ENCODE results near the gene NRARP.
A peak's percentile ranks its signal among the peaks of the same experiment; 100 is the strongest.
"Not testable (repeated sequence)": the region's sequence is repeated elsewhere in the genome, so short reads cannot be mapped to it uniquely, and the experiment has no call there.

Gene NRARP, protein sequence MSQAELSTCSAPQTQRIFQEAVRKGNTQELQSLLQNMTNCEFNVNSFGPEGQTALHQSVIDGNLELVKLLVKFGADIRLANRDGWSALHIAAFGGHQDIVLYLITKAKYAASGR

DNA sequence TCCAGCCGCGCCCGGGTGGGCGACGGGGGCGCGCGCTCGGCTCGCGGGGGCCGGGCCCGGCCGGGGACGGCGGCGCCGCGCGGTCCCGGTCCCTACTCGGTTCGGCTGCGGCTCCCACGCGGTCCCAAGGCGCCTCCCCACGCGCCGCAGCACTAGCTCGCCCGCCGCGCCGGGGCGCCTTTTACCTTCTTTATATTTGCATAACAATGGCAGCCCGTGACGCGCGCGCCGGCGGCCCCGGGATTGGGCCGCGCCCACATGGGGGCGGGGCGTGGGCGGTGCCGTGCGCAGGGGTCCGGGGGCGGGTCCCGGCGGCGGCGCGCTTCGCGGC is at the start of gene NRARP:
TSS of gene NRARP (minus strand) at position 154 of the 331 bp plus-strand sequence. CDS start 343 bp downstream, outside the sequence.
- no peak for TF ChIP-seq ZNF274 (IDR thresholded peaks at IDR 0.05; ENCODE audit: low read depth, low read length)
- peak within 1 kb of the TSS; percentile 25 for H3K4me3 ChIP-seq (ENCODE audit: low read length)

DNA sequence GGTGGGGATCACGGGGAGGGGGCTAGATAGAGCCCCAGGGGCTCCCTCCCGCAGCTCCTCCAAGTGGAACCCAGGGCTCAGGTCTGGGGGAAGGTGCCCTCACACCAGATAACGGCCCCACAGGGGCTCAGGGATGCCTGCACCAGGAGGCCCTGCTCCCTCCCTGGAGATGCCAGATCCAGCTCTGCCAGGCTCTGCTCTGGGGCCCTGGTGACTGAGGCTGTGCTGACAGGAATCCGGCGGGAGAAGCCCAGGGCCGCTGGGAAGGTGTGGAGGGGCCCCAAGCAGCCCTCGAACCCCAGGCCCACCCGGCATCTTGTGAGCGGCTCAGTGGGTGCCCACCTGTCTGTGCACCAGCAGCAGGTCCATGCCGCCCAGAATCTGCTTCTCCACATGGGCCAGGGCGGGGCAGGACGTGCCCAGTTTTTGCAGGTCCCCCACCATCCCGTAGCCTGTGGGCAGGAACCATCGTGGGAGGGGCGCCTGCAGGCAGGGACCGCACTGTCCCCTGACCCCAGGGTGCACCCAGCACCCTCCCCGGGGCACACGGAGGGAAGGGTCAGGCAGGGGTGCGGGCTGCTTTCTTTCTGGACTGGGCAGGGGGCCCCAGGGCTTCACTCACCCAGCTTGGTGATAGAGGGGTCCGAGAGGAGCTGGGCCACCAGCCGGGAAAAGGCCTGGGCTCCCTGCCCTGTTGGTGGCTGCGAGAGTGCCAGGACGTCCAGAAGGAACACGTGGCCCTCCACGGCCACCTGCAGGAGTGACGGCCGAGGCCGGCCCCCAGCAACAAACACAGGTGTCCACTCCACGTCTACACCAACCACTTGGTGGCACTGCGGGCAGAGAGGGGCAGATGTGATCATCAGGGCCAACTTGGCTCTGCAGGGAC is 48.9 kb upstream of the NRARP start:
- no peak for TF ChIP-seq ZNF274 (IDR thresholded peaks at IDR 0.05; ENCODE audit: low read depth, low read length)
- no peak overlapping the region for H3K4me3 ChIP-seq (ENCODE audit: low read length)

DNA sequence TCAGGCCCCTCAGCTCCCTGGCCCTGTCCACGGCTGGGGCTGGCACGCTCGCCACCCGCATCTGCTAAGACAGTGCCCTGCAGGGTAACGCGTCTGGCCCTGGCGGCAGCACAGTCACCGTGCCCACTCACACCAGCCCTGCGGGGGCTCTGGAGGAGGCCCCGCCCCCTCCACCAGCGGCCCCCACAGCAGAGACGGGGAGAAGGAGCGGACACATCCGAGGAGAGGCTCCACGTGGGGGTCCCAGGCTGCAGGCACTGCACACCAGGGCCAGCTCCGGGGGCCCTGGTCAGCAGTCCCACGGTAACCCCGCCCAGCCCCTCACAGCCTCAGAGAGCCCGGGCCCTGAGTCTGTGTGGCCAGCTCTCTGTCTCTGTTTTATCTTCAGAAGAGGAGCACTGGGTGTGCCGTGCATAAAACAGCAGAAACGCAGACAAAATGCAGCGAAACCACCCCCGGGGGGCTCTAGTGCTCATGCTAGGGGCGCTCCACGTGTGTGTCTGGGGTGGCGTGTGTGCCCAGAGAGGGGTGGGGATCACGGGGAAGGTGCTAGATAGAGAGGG is 47.5 kb upstream of the NRARP start:
- no peak overlapping the region for H3K4me3 ChIP-seq (ENCODE audit: low read length)
- no peak for TF ChIP-seq ZNF274 (IDR thresholded peaks at IDR 0.05; ENCODE audit: low read depth, low read length)

DNA sequence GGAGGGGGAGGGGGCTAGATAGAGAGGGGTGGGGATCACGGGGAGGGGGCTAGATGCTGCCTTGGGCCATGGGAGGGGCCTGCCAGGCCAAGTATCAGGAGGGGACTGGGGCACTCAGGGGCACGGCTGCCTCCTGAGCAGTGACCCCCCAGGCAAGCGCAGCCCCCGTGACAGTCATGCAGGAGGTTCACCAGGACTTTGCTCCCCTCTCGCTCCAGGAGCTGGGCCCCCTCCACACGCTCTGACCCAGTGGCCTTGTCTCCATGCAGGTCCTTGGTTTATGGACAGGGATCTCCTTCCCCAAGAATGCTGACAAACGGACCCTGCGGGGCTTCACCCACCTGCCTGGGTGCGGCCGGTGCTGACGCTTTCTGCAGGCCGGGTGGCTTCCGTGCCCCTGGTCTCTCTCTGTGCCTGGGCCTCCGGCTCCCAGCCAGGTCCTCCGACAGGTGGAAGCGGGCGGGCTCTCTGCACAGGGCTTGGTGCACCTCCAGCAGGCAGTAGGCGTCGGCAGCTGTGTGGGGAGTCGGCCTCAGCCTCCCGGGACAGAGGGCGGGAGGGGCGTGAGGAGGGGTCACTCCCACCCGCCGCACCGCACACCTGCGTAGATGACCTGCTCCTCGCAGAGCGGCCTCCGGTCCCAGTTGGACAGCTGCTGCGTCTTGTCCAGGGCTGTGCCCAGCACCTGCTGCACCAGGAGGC is 46.8 kb upstream of the NRARP start:
- no peak overlapping the region for H3K4me3 ChIP-seq (ENCODE audit: low read length)
- no peak for TF ChIP-seq ZNF274 (IDR thresholded peaks at IDR 0.05; ENCODE audit: low read depth, low read length)

DNA sequence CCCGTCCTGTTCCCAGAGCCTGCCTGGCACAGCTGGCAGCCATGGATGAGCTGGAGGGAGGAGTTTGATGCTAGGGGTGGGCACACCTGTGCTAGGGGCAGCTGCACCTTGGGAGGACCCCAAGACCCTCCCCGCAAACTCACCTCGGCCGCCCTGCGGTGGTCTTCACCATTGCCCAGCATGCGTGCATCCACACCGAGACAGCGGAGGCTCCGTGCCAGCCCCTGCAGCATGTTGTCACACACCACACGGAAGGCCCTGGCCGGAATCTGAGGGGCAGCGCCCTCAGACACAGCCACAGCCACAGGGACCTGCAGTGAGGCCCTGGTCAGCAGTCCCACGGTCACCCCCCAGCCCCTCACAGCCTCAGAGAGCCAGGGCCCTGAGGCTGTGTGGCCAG is 45.9 kb upstream of the NRARP start:
- no peak for TF ChIP-seq ZNF274 (IDR thresholded peaks at IDR 0.05; ENCODE audit: low read depth, low read length)
- no peak overlapping the region for H3K4me3 ChIP-seq (ENCODE audit: low read length)

DNA sequence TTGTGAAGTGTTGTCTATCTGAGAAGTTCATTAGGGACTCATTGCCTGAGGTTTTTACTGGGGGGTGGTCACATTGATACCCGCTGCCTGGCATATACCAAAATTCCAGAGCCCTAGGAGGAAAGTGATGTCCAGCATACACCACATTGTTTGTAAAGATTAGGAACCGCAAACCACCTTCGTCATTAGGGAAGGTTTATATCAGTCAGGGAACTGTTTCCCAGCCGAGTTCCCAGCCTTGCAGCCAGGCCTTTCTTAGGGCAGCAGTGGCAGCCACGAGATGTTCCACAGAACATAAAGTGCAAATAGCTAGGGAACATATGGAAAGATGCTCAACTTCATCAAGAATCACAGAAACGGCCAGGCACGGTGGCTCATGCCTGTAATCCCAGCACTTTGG is 40.4 kb upstream of the NRARP start:
- TF ChIP-seq ZNF274 (IDR thresholded peaks at IDR 0.05; ENCODE audit: low read depth, low read length): no peak
- H3K4me3 ChIP-seq (ENCODE audit: low read length): no peak overlapping the region

DNA sequence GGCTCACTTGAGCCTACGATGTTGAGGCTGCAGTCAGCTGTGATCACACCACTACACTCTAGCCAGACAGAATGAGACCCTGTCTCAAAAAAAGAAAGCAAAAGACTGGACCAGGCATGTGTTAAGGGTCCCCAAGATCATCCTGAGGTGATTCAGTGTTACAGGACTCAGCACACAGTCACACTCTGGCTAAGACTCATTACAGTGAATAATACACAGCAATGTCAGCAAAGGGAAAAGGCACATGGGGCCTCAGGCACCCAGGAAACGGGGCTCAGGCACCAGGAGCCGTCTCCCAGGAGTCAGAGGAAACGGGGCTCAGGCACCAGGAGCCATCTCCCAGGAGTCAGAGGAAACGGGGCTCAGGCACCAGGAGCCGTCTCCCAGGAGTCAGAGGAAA is 39.2 kb upstream of the NRARP start:
- no peak overlapping the region for H3K4me3 ChIP-seq (ENCODE audit: low read length)
- no peak for TF ChIP-seq ZNF274 (IDR thresholded peaks at IDR 0.05; ENCODE audit: low read depth, low read length)

DNA sequence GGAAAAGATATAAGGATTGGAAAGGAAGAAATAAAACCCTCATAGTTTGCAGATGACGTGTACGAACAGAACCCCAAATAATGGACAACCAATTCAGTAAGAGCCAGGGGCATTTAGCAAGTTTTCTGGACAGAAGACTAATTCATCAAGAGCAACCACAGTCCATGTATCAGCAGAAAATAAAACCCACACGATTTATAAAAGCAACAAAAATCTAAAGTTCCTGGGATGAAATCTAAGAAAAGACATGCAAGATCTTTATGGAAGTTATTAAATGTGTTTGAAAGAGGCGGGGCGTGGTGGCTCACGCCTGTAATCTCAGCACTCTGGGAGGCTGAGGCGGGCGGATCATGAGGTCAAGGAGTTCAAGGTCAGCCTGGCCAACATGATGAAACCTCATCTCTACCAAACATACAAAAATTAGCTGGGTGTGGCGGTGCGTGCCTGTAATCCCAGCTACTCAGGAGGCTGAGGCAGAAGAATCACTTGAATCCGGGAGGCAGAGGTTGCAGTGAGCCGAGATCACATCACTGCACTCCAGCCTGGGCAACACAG is 37.9 kb upstream of the NRARP start:
- H3K4me3 ChIP-seq (ENCODE audit: low read length): not testable (repeated sequence)

DNA sequence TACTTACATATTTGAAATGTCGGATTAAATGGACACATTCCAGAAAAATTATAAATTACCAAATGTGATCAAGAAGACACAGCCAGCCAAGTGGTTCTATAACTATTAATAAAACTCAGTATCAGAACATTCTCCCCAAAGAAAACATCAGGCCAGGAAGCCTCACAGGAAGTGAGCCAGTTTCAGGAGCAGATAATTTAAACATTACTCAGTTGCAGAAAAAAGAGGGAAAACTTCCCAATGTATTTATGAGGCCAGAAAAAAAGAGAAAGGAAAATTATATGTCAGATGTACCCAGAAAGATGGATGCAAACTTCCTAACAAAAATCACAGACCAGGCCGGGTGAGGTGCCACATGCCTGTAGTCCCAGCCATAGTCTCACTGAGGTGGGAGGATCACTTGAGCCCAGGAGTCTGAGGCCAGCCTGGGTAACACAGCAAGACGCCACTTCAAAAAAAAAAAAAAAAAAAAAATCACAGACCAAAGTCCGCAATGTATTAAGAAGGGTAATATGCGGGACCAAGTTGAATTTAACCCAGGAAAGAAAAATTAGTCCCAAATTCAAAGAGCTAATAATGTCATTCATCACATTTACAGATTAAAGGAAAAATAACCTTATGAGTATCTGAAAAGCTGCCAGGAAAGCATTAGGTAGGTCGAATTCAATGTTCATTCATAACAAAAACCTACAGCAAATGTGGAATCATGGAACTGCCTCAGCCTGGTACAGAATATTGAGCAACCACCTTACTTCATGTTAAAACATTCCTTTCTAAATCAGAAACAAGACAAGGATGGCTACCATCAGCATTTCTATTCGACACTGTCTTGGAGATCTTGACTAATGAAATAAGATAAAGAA is 37.2 kb upstream of the NRARP start:
- no peak for TF ChIP-seq ZNF274 (IDR thresholded peaks at IDR 0.05; ENCODE audit: low read depth, low read length)
- no peak overlapping the region for H3K4me3 ChIP-seq (ENCODE audit: low read length)

DNA sequence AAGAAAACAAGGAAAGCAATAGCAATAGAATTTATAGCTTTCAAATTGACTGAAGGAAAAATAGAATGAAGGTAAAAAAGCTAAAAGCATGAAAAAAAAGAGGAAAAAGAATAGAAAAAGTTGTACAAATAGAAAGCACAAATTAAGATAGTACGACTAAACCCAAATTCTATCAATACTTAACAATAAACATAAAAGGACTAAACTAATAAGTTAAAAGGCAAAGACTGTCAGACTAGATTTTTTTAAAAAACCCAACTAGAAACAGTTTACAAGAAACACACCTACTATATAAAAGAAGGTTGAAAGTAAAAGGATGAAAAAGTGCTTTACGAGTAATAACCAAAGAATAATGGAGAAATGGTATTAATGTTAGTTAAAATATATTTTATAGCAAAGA is 34.7 kb upstream of the NRARP start:
- no peak overlapping the region for H3K4me3 ChIP-seq (ENCODE audit: low read length)
- no peak for TF ChIP-seq ZNF274 (IDR thresholded peaks at IDR 0.05; ENCODE audit: low read depth, low read length)

DNA sequence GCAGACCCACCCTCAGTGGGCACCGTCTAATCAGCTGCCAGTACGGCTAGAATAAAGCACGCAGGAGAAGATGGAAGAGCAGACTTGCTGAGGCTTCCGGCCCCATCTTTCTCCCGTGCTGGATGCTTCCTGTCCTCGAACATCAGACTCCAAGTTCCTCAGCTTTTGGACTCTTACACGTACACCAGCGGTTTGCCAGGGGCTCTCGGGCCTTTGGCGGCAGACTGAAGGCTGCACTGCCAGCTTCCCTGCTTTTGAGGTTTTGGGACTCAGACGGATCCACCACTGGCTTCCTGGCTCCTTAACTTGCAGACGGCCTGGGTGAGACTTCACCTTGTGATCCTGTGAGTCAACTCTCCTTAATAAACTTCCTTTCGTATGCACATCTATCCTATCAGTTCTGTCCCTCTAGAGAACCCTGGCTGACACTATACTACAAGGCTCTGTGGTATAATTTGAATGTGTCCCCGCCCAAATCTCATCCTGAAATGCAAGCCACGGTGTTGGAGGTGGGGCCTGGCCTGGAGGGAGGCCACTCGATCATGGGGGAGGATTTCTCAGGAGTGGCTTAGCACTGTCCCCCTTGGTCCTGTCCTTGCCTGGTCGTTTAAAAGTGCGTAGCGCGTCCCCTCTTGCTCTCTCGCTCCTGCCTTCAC is 31.1 kb upstream of the NRARP start:
- no peak overlapping the region for H3K4me3 ChIP-seq (ENCODE audit: low read length)
- TF ChIP-seq ZNF274 (IDR thresholded peaks at IDR 0.05; ENCODE audit: low read depth, low read length): no peak

DNA sequence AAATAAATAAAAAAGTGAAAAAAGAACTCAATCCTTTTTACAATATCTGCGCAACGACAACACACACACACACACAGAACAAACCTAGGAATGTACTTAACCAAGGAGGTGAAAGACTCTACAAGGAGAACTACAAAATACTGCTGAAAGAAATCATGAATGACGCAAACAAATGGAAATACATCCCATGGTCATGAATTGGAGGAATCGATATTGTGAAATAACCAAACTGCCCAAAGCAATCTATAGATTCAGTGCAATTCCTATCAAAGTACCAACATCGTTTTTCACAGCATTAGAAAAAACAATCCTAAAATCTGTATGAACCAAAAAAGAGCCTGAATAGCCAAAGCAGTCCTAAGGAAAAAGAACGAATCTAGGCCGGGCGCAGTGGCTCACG is 29.9 kb upstream of the NRARP start:
- no peak overlapping the region for H3K4me3 ChIP-seq (ENCODE audit: low read length)
- TF ChIP-seq ZNF274 (IDR thresholded peaks at IDR 0.05; ENCODE audit: low read depth, low read length): no peak

DNA sequence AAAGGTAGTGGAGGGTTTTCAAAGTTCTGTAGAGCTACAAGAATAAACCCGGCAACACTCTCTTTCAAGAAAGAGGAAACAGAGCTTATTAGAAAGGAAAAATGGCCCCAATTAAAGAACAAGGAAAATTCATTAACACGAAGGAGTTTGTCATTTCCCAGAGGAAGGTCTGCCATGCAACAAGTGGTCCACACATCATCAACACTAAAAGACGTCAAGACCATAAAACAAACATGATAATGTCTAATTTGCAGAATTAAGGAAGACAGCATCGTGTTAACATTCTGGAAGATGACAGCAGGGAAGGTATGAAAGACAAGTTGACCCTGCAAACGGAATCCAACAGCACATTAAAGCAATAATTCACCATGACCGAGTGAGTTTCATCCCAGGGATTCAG is 28.6 kb upstream of the NRARP start:
- no peak for TF ChIP-seq ZNF274 (IDR thresholded peaks at IDR 0.05; ENCODE audit: low read depth, low read length)
- H3K4me3 ChIP-seq (ENCODE audit: low read length): no peak overlapping the region

DNA sequence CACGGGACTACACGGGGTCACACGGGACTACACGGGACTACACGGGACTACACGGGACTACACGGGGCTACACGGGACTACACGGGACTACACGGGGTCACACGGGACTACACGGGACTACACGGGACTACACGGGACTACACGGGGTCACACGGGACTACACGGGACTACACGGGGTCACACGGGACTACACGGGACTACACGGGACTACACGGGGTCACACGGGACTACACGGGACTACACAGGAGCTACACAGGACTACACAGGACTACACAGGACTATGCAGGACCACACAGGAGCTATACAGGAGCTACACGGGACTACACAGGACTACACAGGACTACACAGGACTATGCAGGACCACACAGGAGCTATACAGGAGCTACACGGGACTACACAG is 27.5 kb upstream of the NRARP start:
- H3K4me3 ChIP-seq (ENCODE audit: low read length): not testable (repeated sequence)

DNA sequence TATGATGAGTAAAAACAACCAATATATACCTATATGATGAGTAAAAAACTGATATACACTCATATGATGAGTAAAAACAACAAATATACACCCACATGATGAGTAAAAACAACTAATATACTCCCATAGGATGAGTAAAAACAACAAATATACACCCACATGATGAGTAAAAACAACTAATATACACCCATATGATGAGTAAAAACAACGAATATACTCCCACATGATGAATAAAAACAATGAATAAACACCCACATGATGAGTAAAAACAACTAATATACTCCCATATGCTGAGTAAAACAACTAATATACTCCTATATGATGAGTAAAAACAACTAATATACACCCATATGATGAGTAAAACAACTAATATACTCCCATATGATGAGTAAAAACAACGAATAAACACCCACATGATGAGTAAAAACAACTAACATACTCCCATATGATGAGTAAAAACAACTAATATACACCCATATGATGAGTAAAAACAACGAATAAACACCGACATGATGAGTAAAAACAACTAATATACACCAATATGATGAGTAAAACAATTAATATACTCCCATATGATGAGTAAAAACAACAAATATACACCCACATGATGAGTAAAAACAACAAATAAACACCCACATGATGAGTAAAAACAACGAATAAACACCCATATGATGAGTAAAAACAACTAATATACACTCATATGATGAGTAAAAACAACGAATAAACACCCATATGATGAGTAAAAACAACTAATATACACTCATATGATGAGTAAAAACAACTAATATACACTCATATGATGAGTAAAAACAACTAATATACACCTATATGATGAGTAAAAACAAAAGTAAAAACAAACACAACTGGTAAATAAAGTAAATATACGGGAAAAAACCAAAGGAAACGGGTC is 25.8 kb upstream of the NRARP start:
- H3K4me3 ChIP-seq (ENCODE audit: low read length): not testable (repeated sequence)

Measured in GM08714 (cell line).